Loucy (cell line): Measurements from ENCODE around the gene NINL.

ENCODE experiments used
- H2AFZ ChIP-seq: fragments of 200-600 bp; sonication (generic); 2 replicates; pipeline ENCODE4 v1.6.0; 2016; ENCODE audit warnings: antibody characterized with exemption, mild to moderate bottlenecking, low read length, moderate library complexity
- H3F3A ChIP-seq: fragments of 200-600 bp; 2 replicates; pipeline ENCODE4 v1.6.0; 2016; ENCODE audit warnings: antibody characterized with exemption, low read depth, mild to moderate bottlenecking
- H3K27me3 ChIP-seq: fragments of 200-600 bp; sonication (generic); 2 replicates; pipeline ENCODE4 v1.6.1; 2014; ENCODE audit warnings: low read length, mild to moderate bottlenecking; ENCODE audit not compliant: insufficient read depth, poor library complexity, severe bottlenecking
- H3K36me3 ChIP-seq: fragments of 200-600 bp; sonication (generic); 2 replicates; pipeline ENCODE4 v1.6.1; 2016; ENCODE audit warnings: low read length; ENCODE audit not compliant: insufficient read depth
- H3K4me1 ChIP-seq: fragments of 200-600 bp; sonication (generic); 2 replicates; pipeline ENCODE4 v1.5.1; 2014; ENCODE audit warnings: low read length, mild to moderate bottlenecking; ENCODE audit not compliant: insufficient read depth, poor library complexity, severe bottlenecking
- H3K4me2 ChIP-seq: fragments of 200-600 bp; sonication (generic); 2 replicates; pipeline ENCODE4 v1.6.0; 2014; ENCODE audit warnings: antibody characterized with exemption, low read length, low read depth, mild to moderate bottlenecking; ENCODE audit not compliant: poor library complexity, severe bottlenecking
- H3K4me3 ChIP-seq: fragments of 200-600 bp; sonication (generic); 2 replicates; pipeline ENCODE4 v1.5.1; 2014; ENCODE audit warnings: low read length, mild to moderate bottlenecking, mixed read lengths; ENCODE audit not compliant: poor library complexity, severe bottlenecking
- H3K79me2 ChIP-seq: fragments of 200-600 bp; sonication (generic); 2 replicates; pipeline ENCODE4 v1.6.1; 2014; ENCODE audit warnings: low read length; ENCODE audit not compliant: insufficient read depth
- H3K9ac ChIP-seq: fragments of 200-600 bp; sonication (generic); 2 replicates; pipeline ENCODE4 v1.6.0; 2014; ENCODE audit warnings: mild to moderate bottlenecking, low read depth, low read length, moderate library complexity; ENCODE audit not compliant: poor library complexity, severe bottlenecking
- H3K9me2 ChIP-seq: fragments of 200-600 bp; sonication (generic); replicated peaks from 2 replicates; pipeline ENCODE4 v1.6.1; 2016; ENCODE audit warnings: low read depth, low read length, mixed read lengths
- H3K9me3 ChIP-seq: fragments of 200-600 bp; sonication (generic); 2 replicates; pipeline ENCODE4 v1.6.1; 2014; ENCODE audit warnings: mild to moderate bottlenecking, antibody characterized with exemption, low read length, low read depth; ENCODE audit not compliant: insufficient read depth
- H4K20me1 ChIP-seq: fragments of 200-600 bp; sonication (generic); 2 replicates; pipeline ENCODE4 v1.6.0; 2014; ENCODE audit warnings: antibody characterized with exemption, low read length, mild to moderate bottlenecking; ENCODE audit not compliant: insufficient read depth, poor library complexity, severe bottlenecking
- EZH2phosphoT487 ChIP-seq: fragments of 200-600 bp; IDR thresholded peaks from 2 replicates; pipeline ENCODE4 v1.6.1; 2018; ENCODE audit warnings: antibody characterized with exemption, mild to moderate bottlenecking, moderate library complexity, borderline replicate concordance
- TF ChIP-seq, protein P1 (sequence below): fragments of 200-600 bp; sonication (generic); conservative IDR thresholded peaks from 2 replicates; pipeline ENCODE4 v1.5.1; 2014; ENCODE audit warnings: mild to moderate bottlenecking, antibody characterized with exemption, low read length

NINL gene

GRCh38 chr20:25547063-25547462 is 38.3 kb downstream of the NINL start:
- peaks cover 6% of the 10 kb centered on the region for H3K4me1 ChIP-seq
- peaks cover 6% of the 10 kb centered on the region; the same call in 1 of the 2 replicates for H3K36me3 ChIP-seq
- peaks cover 26% of the 10 kb centered on the region for H3K79me2 ChIP-seq
- no peak overlapping the region for H3K4me2 ChIP-seq
- H2AFZ ChIP-seq = no peak overlapping the region
- H3K9ac ChIP-seq = no peak overlapping the region
- H3F3A ChIP-seq = no peaks in the 10 kb centered on the region
- no peaks in the 10 kb centered on the region for H3K27me3 ChIP-seq
- H3K9me3 ChIP-seq = no peaks in the 10 kb centered on the region
- no peak overlapping the region for H3K4me3 ChIP-seq
- H4K20me1 ChIP-seq = peaks cover 12% of the 10 kb centered on the region
- no peaks in the 10 kb centered on the region for H3K9me2 ChIP-seq
- no peak for TF ChIP-seq EZH2phosphoT487
- TF ChIP-seq, protein P1, sequence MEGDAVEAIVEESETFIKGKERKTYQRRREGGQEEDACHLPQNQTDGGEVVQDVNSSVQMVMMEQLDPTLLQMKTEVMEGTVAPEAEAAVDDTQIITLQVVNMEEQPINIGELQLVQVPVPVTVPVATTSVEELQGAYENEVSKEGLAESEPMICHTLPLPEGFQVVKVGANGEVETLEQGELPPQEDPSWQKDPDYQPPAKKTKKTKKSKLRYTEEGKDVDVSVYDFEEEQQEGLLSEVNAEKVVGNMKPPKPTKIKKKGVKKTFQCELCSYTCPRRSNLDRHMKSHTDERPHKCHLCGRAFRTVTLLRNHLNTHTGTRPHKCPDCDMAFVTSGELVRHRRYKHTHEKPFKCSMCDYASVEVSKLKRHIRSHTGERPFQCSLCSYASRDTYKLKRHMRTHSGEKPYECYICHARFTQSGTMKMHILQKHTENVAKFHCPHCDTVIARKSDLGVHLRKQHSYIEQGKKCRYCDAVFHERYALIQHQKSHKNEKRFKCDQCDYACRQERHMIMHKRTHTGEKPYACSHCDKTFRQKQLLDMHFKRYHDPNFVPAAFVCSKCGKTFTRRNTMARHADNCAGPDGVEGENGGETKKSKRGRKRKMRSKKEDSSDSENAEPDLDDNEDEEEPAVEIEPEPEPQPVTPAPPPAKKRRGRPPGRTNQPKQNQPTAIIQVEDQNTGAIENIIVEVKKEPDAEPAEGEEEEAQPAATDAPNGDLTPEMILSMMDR = no peak

GRCh38 chr20:25546048-25546447 is 39.3 kb downstream of the NINL start:
- H3F3A ChIP-seq = no peaks in the 10 kb centered on the region
- H3K4me1 ChIP-seq = no peaks in the 10 kb centered on the region
- H3K9me3 ChIP-seq = no peaks in the 10 kb centered on the region
- no peak overlapping the region for H3K9ac ChIP-seq
- H3K4me3 ChIP-seq = no peak overlapping the region
- H2AFZ ChIP-seq = no peak overlapping the region
- H4K20me1 ChIP-seq = peaks cover 9% of the 10 kb centered on the region
- H3K4me2 ChIP-seq = no peak overlapping the region
- TF ChIP-seq, protein P1 = no peak
- TF ChIP-seq EZH2phosphoT487 = no peak
- peaks cover 19% of the 10 kb centered on the region; the same call in 1 of the 2 replicates for H3K79me2 ChIP-seq
- peaks cover 6% of the 10 kb centered on the region; the same call in 1 of the 2 replicates for H3K36me3 ChIP-seq
- H3K9me2 ChIP-seq = no peaks in the 10 kb centered on the region
- no peaks in the 10 kb centered on the region for H3K27me3 ChIP-seq

GRCh38 chr20:25545171-25545570 is 40.2 kb downstream of the NINL start:
- Histone ChIP-seq H3K79me2 (peaks cover 19% of the 10 kb centered on the region; the same call in 1 of the 2 replicates), H3K4me1 (no peaks in the 10 kb centered on the region), H4K20me1 (peaks cover 12% of the 10 kb centered on the region), H3K9me2 (no peaks in the 10 kb centered on the region), H2AFZ (no peak overlapping the region), H3K9me3 (no peaks in the 10 kb centered on the region), H3K4me3 (no peak overlapping the region), H3K4me2 (no peak overlapping the region), H3F3A (no peaks in the 10 kb centered on the region), H3K27me3 (no peaks in the 10 kb centered on the region), H3K36me3 (peaks cover 6% of the 10 kb centered on the region; the same call in 1 of the 2 replicates), H3K9ac (no peak overlapping the region)
- TF ChIP-seq EZH2phosphoT487 = no peak
- TF ChIP-seq, protein P1 = no peak
